Fibroblast of pulmonary artery (primary cell): ENCODE data around the gene PAFAH2.

Experiments used
- DNase-seq: peaks from one replicate; pipeline ENCODE4 v3.0.0-alpha.2; 2010; ENCODE audit warnings: low read depth
- H3K4me3 ChIP-seq: replicated peaks from 2 replicates; pipeline ENCODE4 v1.5.1; 2011; ENCODE audit warnings: low read depth, mild to moderate bottlenecking, control low read depth, low read length, moderate library complexity
- CTCF ChIP-seq: IDR thresholded peaks from 2 replicates; pipeline ENCODE4 v1.5.1; 2011; ENCODE audit warnings: mild to moderate bottlenecking, control low read depth, low read length, inconsistent platforms; ENCODE audit errors: missing control alignments

PAFAH2 gene

DNA sequence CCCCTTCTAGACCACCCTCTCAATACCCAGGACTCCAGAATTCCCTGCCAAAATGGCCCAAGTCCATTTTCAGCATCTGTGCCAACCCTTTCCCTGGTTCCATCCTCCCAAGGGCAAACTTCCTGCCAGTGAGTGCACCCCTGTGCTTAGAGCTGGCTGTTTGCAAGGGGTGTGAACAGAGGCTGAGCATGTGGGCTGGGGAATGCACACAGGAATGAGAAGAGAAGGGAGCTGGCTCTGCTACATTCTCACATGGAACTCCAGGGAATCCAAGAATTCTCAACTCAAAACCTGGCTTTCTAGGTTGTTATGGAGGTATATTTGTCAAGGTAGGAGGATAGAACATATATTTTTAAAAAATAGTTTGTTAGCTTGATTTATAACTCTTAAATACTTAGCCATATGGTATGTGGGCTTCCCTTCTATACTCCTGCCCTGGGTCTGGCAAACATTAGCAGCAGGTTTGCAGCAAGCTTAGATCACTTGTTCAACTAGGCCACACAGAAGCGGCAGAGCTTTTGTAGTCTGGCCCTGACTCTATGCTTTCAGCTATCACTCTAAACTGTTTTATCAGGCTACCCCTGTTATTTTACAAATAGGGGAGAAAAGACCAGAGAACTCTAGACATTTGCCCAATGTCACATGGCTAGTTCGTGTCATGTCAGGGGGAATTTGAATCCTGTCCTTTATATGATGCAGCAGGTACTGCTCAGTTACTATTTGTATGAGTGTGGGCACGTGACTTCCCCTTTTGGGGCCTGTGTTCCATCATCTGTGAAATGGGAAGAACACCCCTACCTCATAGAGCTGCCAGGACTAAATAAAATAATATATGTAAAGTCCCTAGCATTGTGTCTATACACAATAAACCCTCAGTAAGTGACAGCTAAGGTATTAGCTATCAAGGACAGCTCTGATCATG is 83.5 kb downstream of the PAFAH2 start:
- H3K4me3 ChIP-seq, result no peak overlapping the region
- no peak for TF ChIP-seq CTCF
- DNase-seq, result no peak

- no peak for DNase-seq
- no peak overlapping the region for H3K4me3 ChIP-seq
- TF ChIP-seq CTCF, result no peak
Measured at GRCh38 chr1:25913206-25913605, 84.7 kb downstream of the PAFAH2 start.

DNA sequence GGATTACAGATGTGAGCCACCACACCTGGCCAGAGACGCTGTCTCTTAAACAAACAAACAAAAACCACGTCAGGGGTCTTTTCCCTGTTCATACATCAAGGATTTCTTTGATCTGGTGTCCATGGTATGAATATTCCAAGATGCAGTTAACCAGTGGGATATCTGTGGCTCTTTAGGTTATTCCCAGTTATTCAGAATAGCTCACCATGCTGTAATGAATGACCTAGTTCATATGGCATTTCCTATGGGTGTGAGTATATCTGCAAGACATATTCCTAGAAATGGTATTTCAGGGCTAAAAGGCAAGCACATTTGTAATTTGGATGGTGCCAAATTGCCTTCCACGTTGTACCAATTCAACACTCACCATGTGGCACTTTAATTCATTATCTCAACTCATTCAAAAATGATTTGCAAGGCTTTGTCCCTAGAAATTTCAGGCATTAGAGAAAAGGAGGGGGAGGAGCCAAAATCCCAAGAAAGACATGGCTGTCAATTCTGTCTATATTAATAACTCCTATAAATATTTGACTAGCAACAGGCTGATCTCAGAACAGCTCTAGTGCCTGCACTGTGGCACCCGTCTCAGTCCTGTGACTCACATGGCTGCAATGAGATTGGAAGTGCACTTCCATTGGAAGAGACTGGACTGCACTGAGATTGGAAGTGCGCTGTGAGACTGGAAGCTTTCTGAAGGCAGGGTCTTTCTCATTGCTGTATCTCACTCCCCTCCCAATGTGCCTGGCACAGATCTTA is 85.6 kb downstream of the PAFAH2 start:
- TF ChIP-seq CTCF, result no peak
- H3K4me3 ChIP-seq, result no peak overlapping the region
- peak; percentile 77 for DNase-seq

DNA sequence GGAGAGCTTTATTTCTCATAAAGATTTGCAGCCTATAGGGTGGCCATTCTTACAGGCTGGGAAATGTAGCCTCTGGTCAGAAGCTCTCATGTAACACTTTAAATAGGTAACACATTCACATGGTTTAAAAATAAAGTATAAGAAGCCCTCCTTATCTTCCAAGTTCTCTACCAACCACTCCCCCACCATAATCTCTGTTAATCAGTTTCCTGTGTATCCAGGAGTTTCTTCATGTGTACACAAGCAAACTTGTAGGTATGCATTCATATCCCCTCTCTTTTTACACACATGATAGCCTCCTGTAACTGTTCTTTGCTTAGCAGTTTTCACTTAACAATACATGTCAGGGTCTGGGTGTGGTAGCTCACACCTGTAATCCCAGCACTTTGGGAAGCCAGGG is 86.7 kb downstream of the PAFAH2 start:
- no peak for DNase-seq
- TF ChIP-seq CTCF, result no peak
- H3K4me3 ChIP-seq, result no peak overlapping the region
